IPS DF 6.9 (cell line): ENCODE data around the gene APOBR.

ENCODE experiments used
- DNase-seq: peaks from one replicate; pipeline ENCODE4 v3.0.0-alpha.2; 2013; ENCODE audit warnings: low read depth, low spot score
- H3K27ac ChIP-seq: one replicate; pipeline ENCODE4 v1.5.1; 2013; ENCODE audit warnings: low read length, control low read depth
- H3K27me3 ChIP-seq: 2 replicates; pipeline ENCODE4 v1.6.1; 2013; ENCODE audit warnings: mild to moderate bottlenecking, low read length; ENCODE audit not compliant: control insufficient read depth, insufficient read depth
- H3K36me3 ChIP-seq: 2 replicates; pipeline ENCODE4 v1.6.1; 2013; ENCODE audit warnings: low read length; ENCODE audit not compliant: control insufficient read depth, insufficient read depth
- H3K4me1 ChIP-seq: 2 replicates; pipeline ENCODE4 v1.6.1; 2013; ENCODE audit warnings: low read length; ENCODE audit not compliant: control insufficient read depth, insufficient read depth
- H3K4me3 ChIP-seq: 2 replicates; pipeline ENCODE4 v1.5.1; 2013; ENCODE audit warnings: mild to moderate bottlenecking, low read length
- H3K9me3 ChIP-seq: 2 replicates; pipeline ENCODE4 v1.6.1; 2013; ENCODE audit warnings: low read length, inconsistent platforms; ENCODE audit not compliant: control insufficient read depth, insufficient read depth
- WGBS: extraction: QIAGEN DNeasy Blood & Tissue Kit; methylation state at CpG from one replicate; pipeline ENCODE4 v1.1.7; 2013; ENCODE audit warnings: mixed read lengths, missing lambda C conversion rate; ENCODE audit not compliant: insufficient read length, insufficient coverage; 5-methylcytosine and 5-hydroxymethylcytosine counted together

APOBR gene

GRCh38 chr16:28491230-28491969, 3.0 kb upstream of the APOBR start:
- Histone ChIP-seq H3K9me3 (no peaks in the 10 kb centered on the region), H3K4me1 (no peaks in the 10 kb centered on the region), H3K27me3 (no peaks in the 10 kb centered on the region), H3K36me3 (peaks cover 1% of the 10 kb centered on the region; the same call in 1 of the 2 replicates), H3K4me3 (peak overlapping the region; percentile 91), H3K27ac (no peak overlapping the region)
- DNase-seq = no peak
- no CpG with 5 or more reads among the region's 42 CpGs for WGBS

GRCh38 chr16:28491970-28492474, 2.4 kb upstream of the APOBR start, which contains the start of gene CLN3:
Gene CLN3, minus strand, starts transcription at chr16:28492074. Its CDS starts 315 bp downstream, at chr16:28491759.
- Histone ChIP-seq H3K4me3 (peak within 1 kb of the TSS; percentile 91), H3K27ac (no peak within 1 kb of the TSS), H3K4me1 (no peaks in the 10 kb centered on the region), H3K36me3 (no peaks in the 10 kb centered on the region), H3K9me3 (no peaks in the 10 kb centered on the region), H3K27me3 (no peaks in the 10 kb centered on the region)
- peak; percentile 72 for DNase-seq
- no CpG with 5 or more reads among the region's 21 CpGs for WGBS

- no CpG with 5 or more reads among the region's 4 CpGs for WGBS
- no peak for DNase-seq
- no peak overlapping the region for H3K27ac ChIP-seq
- no peaks in the 10 kb centered on the region for H3K4me1 ChIP-seq
- H3K9me3 ChIP-seq = no peaks in the 10 kb centered on the region
- no peak overlapping the region; the same call in 1 of the 2 replicates for H3K4me3 ChIP-seq
- H3K36me3 ChIP-seq = no peaks in the 10 kb centered on the region
- no peaks in the 10 kb centered on the region for H3K27me3 ChIP-seq
Measured at GRCh38 chr16:28492511-28492910, 1.9 kb upstream of the APOBR start.

- WGBS = no CpG with 5 or more reads among the region's 13 CpGs
- Histone ChIP-seq H3K4me3 (no peak overlapping the region), H3K27me3 (no peaks in the 10 kb centered on the region), H3K4me1 (no peaks in the 10 kb centered on the region), H3K9me3 (no peaks in the 10 kb centered on the region), H3K27ac (no peak overlapping the region), H3K36me3 (no peaks in the 10 kb centered on the region)
- no peak for DNase-seq
Measured at GRCh38 chr16:28495098-28495793, 803 bp downstream of the APOBR start.

GRCh38 chr16:28495795-28496749, 1.6 kb downstream of the APOBR start:
- no peak overlapping the region for H3K27ac ChIP-seq
- H3K27me3 ChIP-seq = no peaks in the 10 kb centered on the region
- no peaks in the 10 kb centered on the region for H3K4me1 ChIP-seq
- WGBS = no CpG with 5 or more reads among the region's 20 CpGs
- no peaks in the 10 kb centered on the region for H3K36me3 ChIP-seq
- no peak overlapping the region for H3K4me3 ChIP-seq
- no peaks in the 10 kb centered on the region for H3K9me3 ChIP-seq
- DNase-seq = no peak

GRCh38 chr16:28496844-28497243, 2.4 kb downstream of the APOBR start:
- WGBS = no CpG with 5 or more reads among the region's 19 CpGs
- no peaks in the 10 kb centered on the region for H3K36me3 ChIP-seq
- no peak overlapping the region for H3K27ac ChIP-seq
- H3K9me3 ChIP-seq = no peaks in the 10 kb centered on the region
- DNase-seq = no peak
- no peaks in the 10 kb centered on the region for H3K27me3 ChIP-seq
- H3K4me3 ChIP-seq = no peak overlapping the region
- no peaks in the 10 kb centered on the region for H3K4me1 ChIP-seq

GRCh38 chr16:28497386-28497785, 2.9 kb downstream of the APOBR start:
- Histone ChIP-seq H3K9me3 (no peaks in the 10 kb centered on the region), H3K4me1 (no peaks in the 10 kb centered on the region), H3K27ac (no peak overlapping the region), H3K4me3 (no peak overlapping the region), H3K27me3 (no peaks in the 10 kb centered on the region), H3K36me3 (no peaks in the 10 kb centered on the region)
- DNase-seq = no peak
- WGBS = no CpG with 5 or more reads among the region's 9 CpGs

- H3K9me3 ChIP-seq = no peaks in the 10 kb centered on the region
- no peaks in the 10 kb centered on the region for H3K27me3 ChIP-seq
- H3K4me3 ChIP-seq = no peak overlapping the region
- H3K27ac ChIP-seq = no peak overlapping the region
- no peak for DNase-seq
- H3K4me1 ChIP-seq = no peaks in the 10 kb centered on the region
- WGBS = no CpG with 5 or more reads among the region's 33 CpGs
- H3K36me3 ChIP-seq = no peaks in the 10 kb centered on the region
Measured at GRCh38 chr16:28497861-28498599, 3.6 kb downstream of the APOBR start.

GRCh38 chr16:28498666-28499381, 4.4 kb downstream of the APOBR start:
- no peaks in the 10 kb centered on the region for H3K27me3 ChIP-seq
- H3K27ac ChIP-seq = no peak overlapping the region
- H3K4me3 ChIP-seq = no peak overlapping the region
- H3K36me3 ChIP-seq = no peaks in the 10 kb centered on the region
- H3K4me1 ChIP-seq = no peaks in the 10 kb centered on the region
- no CpG with 5 or more reads among the region's 15 CpGs for WGBS
- no peak for DNase-seq
- no peaks in the 10 kb centered on the region for H3K9me3 ChIP-seq
